Measurements from ENCODE around the gene TSPAN4.

TSPAN4 gene

GRCh38 chr11:842370-843002 is at the start of gene TSPAN4, which contains the start of gene POLR2L:
Gene TSPAN4, plus strand, starts transcription at chr11:842852. Its CDS starts 7,453 bp downstream, at chr11:850305.
Gene POLR2L, minus strand, starts transcription at chr11:842529. Its CDS starts 21 bp downstream, at chr11:842508.
- DNase-seq (ENCODE audit: low spot score): peak; percentile 88

GRCh38 chr11:792873-793272 is 49.8 kb upstream of the TSPAN4 start:
- no peak for DNase-seq (ENCODE audit: low spot score)

- DNase-seq (ENCODE audit: low spot score): no peak
These were observed 49.1 kb upstream of the TSPAN4 start for GRCh38 chr11:793556-793955.

GRCh38 chr11:794013-794765 is 48.5 kb upstream of the TSPAN4 start:
- no peak for DNase-seq (ENCODE audit: low spot score)

- DNase-seq (ENCODE audit: low spot score): no peak
These were observed 47.7 kb upstream of the TSPAN4 start for GRCh38 chr11:794766-795633.

- DNase-seq (ENCODE audit: low spot score): peak; percentile 77
These were observed 46.8 kb upstream of the TSPAN4 start for GRCh38 chr11:795634-796564.

- DNase-seq (ENCODE audit: low spot score): no peak
These were observed 45.9 kb upstream of the TSPAN4 start for GRCh38 chr11:796565-797295.

- DNase-seq (ENCODE audit: low spot score): peak; percentile 85
These were observed 45.2 kb upstream of the TSPAN4 start for GRCh38 chr11:797296-798092.

GRCh38 chr11:798093-798713 is 44.4 kb upstream of the TSPAN4 start, which contains the start of gene SLC25A22:
Gene SLC25A22, minus strand, starts transcription at chr11:798281. Its CDS starts 3,275 bp downstream, at chr11:795006.
- DNase-seq (ENCODE audit: low spot score): peak; percentile 85

GRCh38 chr11:799641-800316 is 42.9 kb upstream of the TSPAN4 start:
- no peak for DNase-seq (ENCODE audit: low spot score)

- no peak for DNase-seq (ENCODE audit: low spot score)
These were observed 42.2 kb upstream of the TSPAN4 start for GRCh38 chr11:800473-800872.

GRCh38 chr11:801097-801780 is 41.4 kb upstream of the TSPAN4 start:
- DNase-seq (ENCODE audit: low spot score): no peak

- DNase-seq (ENCODE audit: low spot score): no peak
These were observed 40.5 kb upstream of the TSPAN4 start for GRCh38 chr11:802018-802617.

- no peak for DNase-seq (ENCODE audit: low spot score)
These were observed 39.8 kb upstream of the TSPAN4 start for GRCh38 chr11:802693-803466.

- DNase-seq (ENCODE audit: low spot score): no peak
These were observed 39.2 kb upstream of the TSPAN4 start for GRCh38 chr11:803467-803742.

- no peak for DNase-seq (ENCODE audit: low spot score)
These were observed 38.7 kb upstream of the TSPAN4 start for GRCh38 chr11:803770-804598.

Data from Ammon's horn (tissue), 1 donor.